Esophagus squamous epithelium (tissue), 4 donors: ENCODE results near the gene ENPP3.

Experiments
- CTCF ChIP-seq, 6 experiments: fragments of 450-650 bp in 4 of 6; fragments of 200-600 bp in 2 of 6; sonication (generic) in 2 of 6; IDR thresholded peaks; one replicate each; pipeline ENCODE4 v1.5.1; 2016 to 2019; ENCODE audit warnings: antibody characterized with exemption in 6 of 6, mild to moderate bottlenecking in 4 of 6, moderate library complexity in 4 of 6
- POLR2A ChIP-seq, 4 donors: fragments of 450-650 bp; IDR thresholded peaks; one replicate each; pipeline ENCODE4 v1.6.1; 2017; ENCODE audit warnings: antibody characterized with exemption in 4 of 4, mild to moderate bottlenecking in 4 of 4, moderate library complexity in 3 of 4

GRCh38 chr6:131657222-131657621 is 20.1 kb downstream of the ENPP3 start:
- TF ChIP-seq CTCF (IDR thresholded peaks at IDR 0.05), result no peak
- no peak for TF ChIP-seq POLR2A (IDR thresholded peaks at IDR 0.05)
